HS-5 (cell line): ENCODE measurements around the gene SAMD11.
"Not testable (repeated sequence)": the region's sequence is repeated elsewhere in the genome, so short reads cannot be mapped to it uniquely, and the experiment has no call there.

Experiments used
- DNase-seq: peaks from one replicate; pipeline ENCODE4 v3.0.0-alpha.2; 2012; ENCODE audit warnings: low read depth

Gene SAMD11

GRCh38 chr1:923131-923990, at the start of gene SAMD11:
SAMD11 (plus strand) TSS chr1:923923; CDS start chr1:924432, 509 bp downstream.
- no peak for DNase-seq

- DNase-seq, result not testable (repeated sequence)
These were observed 47.1 kb upstream of the SAMD11 start for GRCh38 chr1:876428-877208.

GRCh38 chr1:877209-877986, 46.3 kb upstream of the SAMD11 start:
- DNase-seq, result not testable (repeated sequence)

GRCh38 chr1:880511-880910, 43.2 kb upstream of the SAMD11 start:
- DNase-seq, result not testable (repeated sequence)

- not testable (repeated sequence) for DNase-seq
These were observed 42.8 kb upstream of the SAMD11 start for GRCh38 chr1:880915-881314.

GRCh38 chr1:886311-886710, 37.4 kb upstream of the SAMD11 start:
- no peak for DNase-seq

- no peak for DNase-seq
These were observed 37.0 kb upstream of the SAMD11 start for GRCh38 chr1:886760-887159.

GRCh38 chr1:888297-888696, 35.4 kb upstream of the SAMD11 start:
- no peak for DNase-seq

- not testable (repeated sequence) for DNase-seq
These were observed 33.9 kb upstream of the SAMD11 start for GRCh38 chr1:889774-890173.

- DNase-seq, result not testable (repeated sequence)
These were observed 33.5 kb upstream of the SAMD11 start for GRCh38 chr1:890234-890633.

GRCh38 chr1:890661-891060, 33.1 kb upstream of the SAMD11 start:
- DNase-seq, result no peak

- DNase-seq, result no peak
These were observed 26.5 kb upstream of the SAMD11 start for GRCh38 chr1:897226-897625.

- not testable (repeated sequence) for DNase-seq
These were observed 25.8 kb upstream of the SAMD11 start for GRCh38 chr1:897951-898350.

GRCh38 chr1:899636-900317, 23.9 kb upstream of the SAMD11 start:
- no peak for DNase-seq

GRCh38 chr1:901108-901859, 22.4 kb upstream of the SAMD11 start:
- DNase-seq, result no peak

GRCh38 chr1:902802-903201, 20.9 kb upstream of the SAMD11 start:
- no peak for DNase-seq

GRCh38 chr1:903305-903704, 20.4 kb upstream of the SAMD11 start:
- no peak for DNase-seq

- DNase-seq, result no peak
These were observed 19.9 kb upstream of the SAMD11 start for GRCh38 chr1:903721-904271.

- DNase-seq, result peak; percentile 29
These were observed 19.3 kb upstream of the SAMD11 start for GRCh38 chr1:904310-904950.

- DNase-seq, result no peak
These were observed 18.5 kb upstream of the SAMD11 start for GRCh38 chr1:905071-905749.
